Dendritic cell treated with granulocyte-macrophage colony-stimulating factor and Interleukin-4, amounts not matched to agents 40 ng/mL and 50 ng/mL, for 4 days (primary cell): ENCODE results near the gene SNAI3.

Experiments
- H3K27ac Mint-ChIP-seq: one replicate; pipeline ENCODE4 v1.8.0; 2022; ENCODE audit warnings: mild to moderate bottlenecking, mixed read lengths
- H3K27me3 Mint-ChIP-seq: one replicate; pipeline ENCODE4 v1.8.0; 2022; ENCODE audit warnings: mild to moderate bottlenecking, mixed read lengths
- H3K36me3 Mint-ChIP-seq: one replicate; pipeline ENCODE4 v1.8.0; 2022; ENCODE audit warnings: low read depth, mixed read lengths
- H3K4me1 Mint-ChIP-seq: one replicate; pipeline ENCODE4 v1.8.0; 2022; ENCODE audit warnings: low read depth, mixed read lengths
- H3K4me3 Mint-ChIP-seq: one replicate; pipeline ENCODE4 v1.8.0; 2022; ENCODE audit warnings: mild to moderate bottlenecking, moderate library complexity, mixed read lengths
- H3K9me3 Mint-ChIP-seq: one replicate; pipeline ENCODE4 v1.8.0; 2022; ENCODE audit warnings: mixed read lengths
- intact Hi-C: fragments of 100-400 bp; cut with micrococcal nuclease; formaldehyde crosslinking; loops from one replicate; pipeline ENCODE4 v1.15.0; 2022

Gene SNAI3

GRCh38 chr16:88703486-88704309 is 17.4 kb upstream of the SNAI3 start:
- peak overlapping the region; percentile 93 for H3K4me3 Mint-ChIP-seq
- peaks cover 56% of the 10 kb centered on the region for H3K36me3 Mint-ChIP-seq
- H3K4me1 Mint-ChIP-seq, result peaks cover 78% of the 10 kb centered on the region
- intact Hi-C loops, result loop anchor here (10.0 kb wide), 1 partner anchor 109 kb away; no protein-coding TSS in a partner anchor
- peak overlapping the region; percentile 89 for H3K27ac Mint-ChIP-seq
- no peaks in the 10 kb centered on the region for H3K27me3 Mint-ChIP-seq
- no peaks in the 10 kb centered on the region for H3K9me3 Mint-ChIP-seq

- Mint-ChIP-seq H3K9me3 (no peaks in the 10 kb centered on the region), H3K27me3 (no peaks in the 10 kb centered on the region), H3K4me3 (peak overlapping the region; percentile 93), H3K36me3 (peaks cover 67% of the 10 kb centered on the region), H3K4me1 (peaks cover 82% of the 10 kb centered on the region), H3K27ac (peak overlapping the region; percentile 89)
- intact Hi-C loops, result loop anchor here (10.0 kb wide), 1 partner anchor 108 kb away; no protein-coding TSS in a partner anchor
Measured at GRCh38 chr16:88702371-88703210, 16.3 kb upstream of the SNAI3 start.

- Mint-ChIP-seq H3K4me3 (peak overlapping the region; percentile 93), H3K27me3 (no peaks in the 10 kb centered on the region), H3K36me3 (peaks cover 75% of the 10 kb centered on the region), H3K27ac (peak overlapping the region; percentile 89), H3K9me3 (no peaks in the 10 kb centered on the region), H3K4me1 (peaks cover 78% of the 10 kb centered on the region)
- intact Hi-C loops, result loop anchor here (1.0 to 10.0 kb wide), 3 partner anchors 15 to 107 kb away; partner anchors contain the start of genes MVD and SNAI3
Measured at GRCh38 chr16:88701581-88702370, 15.5 kb upstream of the SNAI3 start.

GRCh38 chr16:88700636-88701482 is 14.6 kb upstream of the SNAI3 start:
- H3K36me3 Mint-ChIP-seq, result peaks cover 84% of the 10 kb centered on the region
- intact Hi-C loops, result loop anchor here (1.0 to 10.0 kb wide), 3 partner anchors 14 to 106 kb away; partner anchors contain the start of genes MVD and SNAI3
- H3K4me3 Mint-ChIP-seq, result peak overlapping the region; percentile 93
- no peaks in the 10 kb centered on the region for H3K27me3 Mint-ChIP-seq
- H3K9me3 Mint-ChIP-seq, result no peaks in the 10 kb centered on the region
- peaks cover 82% of the 10 kb centered on the region for H3K4me1 Mint-ChIP-seq
- peak overlapping the region; percentile 89 for H3K27ac Mint-ChIP-seq

GRCh38 chr16:88700322-88700635 is 14.0 kb upstream of the SNAI3 start:
- Mint-ChIP-seq H3K27ac (peak overlapping the region; percentile 89), H3K36me3 (peaks cover 86% of the 10 kb centered on the region), H3K4me1 (peaks cover 85% of the 10 kb centered on the region), H3K27me3 (no peaks in the 10 kb centered on the region), H3K9me3 (no peaks in the 10 kb centered on the region), H3K4me3 (peak overlapping the region; percentile 93)
- intact Hi-C loops, result loop anchor here (2.0 to 10.0 kb wide), 2 partner anchors 13 to 105 kb away; partner anchors contain the start of gene SNAI3

- intact Hi-C loops, result no loop called here
- Mint-ChIP-seq H3K4me3 (peak overlapping the region; percentile 93), H3K27ac (peak overlapping the region; percentile 89), H3K36me3 (peaks cover 92% of the 10 kb centered on the region), H3K4me1 (peaks cover 88% of the 10 kb centered on the region), H3K9me3 (no peaks in the 10 kb centered on the region), H3K27me3 (peaks cover 1% of the 10 kb centered on the region)
Measured at GRCh38 chr16:88699180-88699579, 12.9 kb upstream of the SNAI3 start.

- Mint-ChIP-seq H3K36me3 (peaks cover 95% of the 10 kb centered on the region), H3K27me3 (peaks cover 1% of the 10 kb centered on the region), H3K27ac (no peak overlapping the region), H3K4me1 (peaks cover 88% of the 10 kb centered on the region), H3K4me3 (no peak overlapping the region), H3K9me3 (no peaks in the 10 kb centered on the region)
- intact Hi-C loops, result no loop called here
Measured at GRCh38 chr16:88698646-88699045, 12.3 kb upstream of the SNAI3 start.

- Mint-ChIP-seq H3K4me1 (peaks cover 85% of the 10 kb centered on the region), H3K9me3 (no peaks in the 10 kb centered on the region), H3K36me3 (peaks cover 91% of the 10 kb centered on the region), H3K27ac (peak overlapping the region; percentile 42), H3K4me3 (no peak overlapping the region), H3K27me3 (peaks cover 1% of the 10 kb centered on the region)
- intact Hi-C loops, result no loop called here
Measured at GRCh38 chr16:88697831-88698615, 11.7 kb upstream of the SNAI3 start.

GRCh38 chr16:88697116-88697830 is 11.0 kb upstream of the SNAI3 start:
- Mint-ChIP-seq H3K27ac (peak overlapping the region; percentile 42), H3K4me3 (no peak overlapping the region), H3K36me3 (peaks cover 84% of the 10 kb centered on the region), H3K9me3 (no peaks in the 10 kb centered on the region), H3K4me1 (peaks cover 85% of the 10 kb centered on the region), H3K27me3 (peaks cover 1% of the 10 kb centered on the region)
- intact Hi-C loops, result no loop called here

- Mint-ChIP-seq H3K9me3 (no peaks in the 10 kb centered on the region), H3K36me3 (peaks cover 75% of the 10 kb centered on the region), H3K27me3 (peaks cover 1% of the 10 kb centered on the region), H3K4me3 (no peak overlapping the region), H3K4me1 (peaks cover 85% of the 10 kb centered on the region), H3K27ac (no peak overlapping the region)
- intact Hi-C loops, result no loop called here
Measured at GRCh38 chr16:88696441-88696840, 10.1 kb upstream of the SNAI3 start.

- Mint-ChIP-seq H3K4me1 (peaks cover 85% of the 10 kb centered on the region), H3K27ac (peak overlapping the region; percentile 69), H3K36me3 (peaks cover 68% of the 10 kb centered on the region), H3K4me3 (no peak overlapping the region), H3K27me3 (peaks cover 1% of the 10 kb centered on the region), H3K9me3 (no peaks in the 10 kb centered on the region)
- intact Hi-C loops, result no loop called here
Measured at GRCh38 chr16:88695753-88696152, 9.4 kb upstream of the SNAI3 start.

GRCh38 chr16:88695218-88695617 is 8.9 kb upstream of the SNAI3 start:
- H3K4me3 Mint-ChIP-seq, result no peak overlapping the region
- H3K36me3 Mint-ChIP-seq, result peaks cover 63% of the 10 kb centered on the region
- H3K27ac Mint-ChIP-seq, result peak overlapping the region; percentile 69
- H3K4me1 Mint-ChIP-seq, result peaks cover 85% of the 10 kb centered on the region
- no peaks in the 10 kb centered on the region for H3K9me3 Mint-ChIP-seq
- intact Hi-C loops, result no loop called here
- H3K27me3 Mint-ChIP-seq, result peaks cover 1% of the 10 kb centered on the region
